Putamen (tissue), 1 donor: Measurements from ENCODE around the gene UBQLN1.
"Not testable (repeated sequence)": the region's sequence is repeated elsewhere in the genome, so short reads cannot be mapped to it uniquely, and the experiment has no call there.

Experiments used
- DNase-seq: peaks from one replicate; pipeline ENCODE4 v3.0.0-alpha.2; 2016; ENCODE audit warnings: low spot score

The UBQLN1 gene

DNA sequence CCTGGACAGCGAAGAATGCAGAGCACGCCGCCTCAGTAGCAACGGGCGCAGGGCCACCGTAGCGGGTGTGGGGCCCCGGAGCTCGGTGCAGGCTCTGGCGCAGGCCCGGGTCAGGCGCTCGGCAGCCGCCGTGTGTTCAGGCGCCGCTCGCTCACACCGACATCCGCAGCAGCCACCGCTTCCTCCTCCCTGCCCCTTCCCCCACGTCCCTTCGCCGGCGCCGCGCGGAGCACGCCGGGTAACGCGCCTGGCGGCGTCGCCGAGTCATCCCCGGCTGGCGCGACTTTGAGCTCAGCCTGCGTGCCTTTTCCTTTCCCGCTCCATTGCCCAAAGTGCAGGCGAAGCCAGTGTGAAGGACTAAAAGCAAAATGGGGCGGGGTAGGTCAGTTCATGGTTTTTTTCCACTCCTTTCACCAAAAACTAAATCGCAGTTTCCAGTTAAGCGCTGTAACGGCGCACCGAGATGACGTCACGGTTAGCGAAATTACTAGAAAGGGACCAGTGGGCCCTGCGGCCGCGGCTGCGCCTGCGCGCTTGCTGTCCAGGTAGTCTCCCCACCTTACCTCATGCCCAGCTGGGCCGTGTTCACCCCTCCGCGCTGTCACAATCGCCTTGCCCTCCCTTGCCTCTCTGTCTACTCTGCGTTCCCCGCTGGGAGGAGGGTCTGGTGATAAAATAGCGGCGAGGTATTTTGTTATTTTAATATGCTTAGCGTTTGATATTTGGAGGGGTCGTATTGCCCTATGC lies at the start of gene UBQLN1:
UBQLN1 (minus strand) TSS at position 191 of the 747 bp plus-strand sequence. CDS start 279 bp downstream, outside the sequence.
- DNase-seq = peak; percentile 88

DNA sequence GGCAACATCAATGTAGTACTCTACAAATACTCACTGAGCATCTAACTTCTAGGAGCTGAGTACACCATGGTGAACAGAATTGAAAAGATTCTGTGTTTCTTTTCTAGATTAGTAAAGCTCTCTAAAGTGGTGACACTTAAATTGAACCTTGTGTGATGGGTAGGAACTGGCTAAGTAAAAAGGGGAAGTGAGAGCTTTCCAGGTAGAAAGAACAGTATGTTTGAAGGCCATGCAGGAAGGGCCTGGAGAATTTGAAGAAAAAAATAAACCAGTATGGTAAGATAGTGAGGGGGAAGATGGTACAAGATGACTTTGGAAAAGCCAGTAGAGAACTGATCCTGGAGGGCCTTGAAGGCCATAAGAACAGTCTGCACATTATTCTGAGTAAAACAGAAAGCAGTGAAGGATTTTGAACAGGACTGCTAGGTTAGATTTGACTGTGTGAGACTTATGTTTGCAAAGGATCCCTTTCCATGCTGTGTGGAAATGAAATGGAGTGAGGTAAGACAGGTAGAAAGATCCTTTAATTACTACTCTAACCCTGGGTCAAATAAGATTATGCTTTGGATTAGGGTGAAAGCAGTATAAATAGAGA lies 46.7 kb upstream of the UBQLN1 start:
- no peak for DNase-seq

- DNase-seq = no peak
Observed at GRCh38 chr9:83749706-83750105, 41.9 kb upstream of the UBQLN1 start.

- no peak for DNase-seq
Observed at GRCh38 chr9:83744206-83744605, 36.4 kb upstream of the UBQLN1 start.

- DNase-seq = no peak
Observed at GRCh38 chr9:83733739-83734138, 26.0 kb upstream of the UBQLN1 start.

DNA sequence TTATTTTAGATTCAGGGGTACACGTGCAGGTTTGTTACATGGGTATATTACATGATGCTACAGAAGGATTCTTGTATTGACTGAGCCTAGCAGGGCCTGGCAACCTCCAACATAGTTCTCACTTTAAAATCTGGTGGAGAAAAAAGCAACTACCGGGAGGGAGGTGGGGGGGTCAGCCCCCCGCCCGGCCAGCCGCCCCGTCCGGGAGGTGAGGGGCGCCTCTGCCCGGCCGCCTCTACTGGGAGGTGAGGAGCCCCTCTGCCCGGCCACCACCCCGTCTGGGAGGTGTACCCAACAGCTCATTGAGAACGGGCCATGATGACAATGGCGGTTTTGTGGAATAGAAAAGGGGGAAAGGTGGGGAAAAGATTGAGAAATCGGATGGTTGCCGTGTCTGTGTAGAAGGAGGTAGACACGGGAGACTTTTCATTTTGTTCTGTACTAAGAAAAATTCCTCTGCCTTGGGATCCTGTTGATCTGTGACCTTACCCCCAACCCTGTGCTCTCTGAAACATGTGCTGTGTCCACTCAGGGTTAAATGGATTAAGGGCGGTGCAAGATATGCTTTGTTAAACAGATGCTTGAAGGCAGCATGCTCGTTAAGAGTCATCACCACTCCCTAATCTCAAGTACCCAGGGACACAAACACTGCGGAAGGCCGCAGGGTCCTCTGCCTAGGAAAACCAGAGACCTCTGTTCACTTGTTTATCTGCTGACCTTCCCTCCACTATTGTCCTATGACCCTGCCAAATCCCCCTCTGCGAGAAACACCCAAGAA lies 21.0 kb upstream of the UBQLN1 start:
- DNase-seq = not testable (repeated sequence)

DNA sequence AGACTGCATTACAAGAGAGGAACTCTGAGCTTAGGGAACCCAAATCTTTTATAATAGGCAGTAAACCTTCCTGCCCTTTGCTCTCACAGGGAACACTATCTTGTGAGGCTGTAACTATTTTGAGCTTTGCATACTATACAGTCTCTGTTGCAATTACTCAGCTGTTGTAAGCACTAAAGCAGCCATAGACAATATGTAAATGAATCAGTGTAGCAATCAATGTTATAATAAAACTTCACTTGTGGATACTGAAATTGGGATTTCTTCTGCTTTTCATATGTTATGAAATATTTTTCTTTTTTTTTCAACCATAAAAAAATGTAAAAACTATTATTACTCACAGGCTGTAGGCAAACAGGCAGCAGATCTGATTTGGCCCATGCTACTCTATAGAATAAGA lies 16.7 kb upstream of the UBQLN1 start:
- no peak for DNase-seq

DNA sequence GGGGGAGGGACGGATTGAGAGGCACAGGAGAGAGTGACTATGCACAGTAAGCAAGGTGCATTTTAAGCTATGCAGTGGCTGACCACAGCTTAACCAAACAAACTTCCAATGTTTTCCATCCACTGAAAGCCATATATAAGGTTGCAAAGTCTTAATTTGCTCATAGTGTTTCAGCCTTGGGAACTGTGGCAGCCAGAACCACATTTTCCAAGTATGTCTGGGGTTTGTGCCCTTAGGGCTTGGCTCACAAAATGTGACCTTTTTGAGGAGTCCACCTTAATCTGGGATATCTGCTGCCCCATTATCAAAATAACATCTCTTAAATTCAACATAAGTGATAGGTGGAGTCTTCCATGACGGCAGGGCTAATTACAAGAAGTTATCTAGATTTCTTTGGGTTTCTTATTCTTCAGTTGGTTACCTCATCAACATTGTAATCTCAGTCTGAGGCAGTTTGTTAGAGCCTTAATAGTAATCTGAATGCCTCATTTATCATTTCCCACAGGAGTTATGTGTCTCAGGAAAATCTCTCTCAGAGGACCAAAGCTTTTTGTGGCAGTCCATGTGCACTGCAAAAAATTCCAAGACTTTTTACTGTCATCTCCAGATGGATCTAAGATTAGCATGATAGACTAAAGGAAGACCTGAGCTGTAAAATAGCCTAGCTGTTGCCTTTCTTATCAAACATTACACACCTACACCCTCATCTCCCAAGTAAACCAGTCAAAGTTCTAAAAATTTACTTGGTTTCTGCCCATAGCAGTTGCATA lies 15.2 kb upstream of the UBQLN1 start:
- DNase-seq = no peak

DNA sequence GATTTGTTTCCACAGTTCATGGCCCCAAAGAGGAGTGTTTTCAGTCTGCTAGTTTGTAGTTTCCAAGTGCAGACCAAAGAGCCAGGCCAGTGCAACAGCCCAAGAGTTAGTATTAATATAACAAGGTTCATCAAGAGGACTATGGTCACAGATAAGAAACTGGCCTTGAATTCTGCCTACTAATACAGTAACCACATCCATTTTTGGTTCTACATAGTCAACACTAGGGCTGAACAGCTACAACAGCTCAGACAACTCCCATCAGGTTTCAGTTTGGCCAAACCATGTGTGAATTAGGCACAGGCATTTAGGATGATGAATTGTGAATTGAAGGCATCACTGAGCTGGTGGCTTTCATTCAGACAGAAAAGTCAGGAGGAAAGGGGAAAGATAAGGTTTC lies 13.8 kb upstream of the UBQLN1 start:
- no peak for DNase-seq

DNA sequence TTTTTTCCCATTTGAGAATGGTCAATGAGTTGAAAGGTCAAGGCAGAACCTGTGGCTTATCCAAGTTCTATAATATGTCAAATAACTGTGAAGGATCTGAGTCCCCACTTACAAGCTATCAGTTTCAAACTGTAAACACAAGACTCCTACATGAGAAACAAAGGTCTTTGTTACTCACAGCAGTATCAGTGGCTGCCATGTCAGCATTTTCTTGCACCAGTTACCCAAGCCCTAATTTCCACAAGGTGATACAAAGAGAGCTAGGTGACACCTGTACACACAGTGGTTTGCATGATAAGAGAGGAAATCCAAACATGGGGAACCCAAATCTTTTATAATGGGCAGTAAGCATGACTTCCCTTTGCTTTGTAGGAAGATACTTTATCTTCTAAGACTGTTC lies 8.0 kb upstream of the UBQLN1 start:
- DNase-seq = no peak

DNA sequence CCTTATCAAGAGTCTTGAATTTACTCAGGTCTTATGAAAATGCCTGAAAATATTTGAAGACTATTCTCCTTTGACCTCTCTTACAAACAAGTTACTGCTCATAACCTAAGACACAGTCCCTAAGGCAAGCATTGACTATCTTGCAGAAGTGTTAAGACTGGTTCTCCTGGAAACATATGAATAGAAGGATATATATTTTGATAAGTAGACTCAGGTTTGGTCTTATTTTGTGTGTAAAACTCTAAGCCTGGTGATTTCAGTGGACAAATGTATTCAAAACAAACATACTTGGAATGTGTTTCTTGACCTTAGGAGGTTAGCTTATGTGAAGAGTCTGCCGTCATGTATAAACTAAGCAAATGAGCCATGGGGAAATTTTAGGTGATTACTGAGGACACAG lies 7.5 kb upstream of the UBQLN1 start:
- no peak for DNase-seq

- no peak for DNase-seq
Observed at GRCh38 chr9:83714329-83714728, 6.6 kb upstream of the UBQLN1 start.

DNA sequence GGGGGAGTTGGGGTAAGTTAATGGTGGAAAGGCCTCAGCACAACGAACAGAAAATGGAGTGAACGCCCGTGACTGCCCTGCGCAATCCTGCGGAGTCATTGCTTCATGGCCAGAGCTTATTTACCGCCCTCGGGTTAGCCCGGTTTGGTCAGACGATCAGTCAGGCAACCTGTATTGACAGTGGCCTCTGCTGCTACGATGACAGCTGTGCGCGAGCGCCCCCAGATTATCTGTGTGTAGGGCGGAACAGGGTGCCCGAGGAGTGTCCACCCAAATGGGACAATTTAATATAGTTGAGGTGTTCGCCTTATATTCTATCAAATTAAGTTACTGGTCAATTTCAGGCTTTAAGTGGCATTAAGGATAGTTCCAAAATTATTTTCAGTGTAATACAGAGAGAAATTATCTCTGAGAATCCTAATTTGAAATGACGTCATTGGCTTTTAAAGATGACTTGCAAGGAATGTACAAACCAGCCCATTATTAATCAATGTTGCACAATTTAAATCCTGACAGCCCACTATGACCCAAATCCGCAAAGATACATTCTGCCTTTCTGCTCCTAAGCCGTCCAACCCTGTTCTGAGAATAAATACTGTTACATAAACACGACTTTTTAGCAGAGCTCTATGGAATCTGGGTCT lies 879 bp upstream of the UBQLN1 start:
- peak; percentile 57 for DNase-seq

- DNase-seq = no peak
Observed at GRCh38 chr9:83707518-83707767, 315 bp downstream of the UBQLN1 start.

- peak; percentile 14 for DNase-seq
Observed at GRCh38 chr9:83706676-83707517, 861 bp downstream of the UBQLN1 start.

- not testable (repeated sequence) for DNase-seq
Observed at GRCh38 chr9:83705219-83705651, 2.5 kb downstream of the UBQLN1 start.

DNA sequence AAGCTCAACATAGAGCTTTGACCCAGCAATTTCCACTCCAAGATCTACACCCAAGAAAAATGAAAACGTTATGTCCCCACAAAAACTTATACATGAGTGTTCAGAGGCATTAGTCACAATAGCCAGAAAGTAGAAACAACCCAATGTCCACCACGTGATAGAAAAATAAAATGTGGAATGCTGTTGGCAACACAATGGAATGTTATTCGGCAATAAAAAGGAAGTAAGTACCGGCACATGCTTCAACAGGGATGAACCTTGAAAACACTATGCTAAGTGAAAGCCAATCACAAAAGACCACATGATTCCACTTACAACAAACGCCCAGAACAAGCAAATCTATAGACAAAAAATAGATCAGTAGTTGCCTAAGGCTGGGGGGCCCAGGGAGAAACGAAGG lies 6.0 kb downstream of the UBQLN1 start:
- DNase-seq = no peak

GRCh38 chr9:83701286-83701685 lies 6.5 kb downstream of the UBQLN1 start:
- DNase-seq = no peak

DNA sequence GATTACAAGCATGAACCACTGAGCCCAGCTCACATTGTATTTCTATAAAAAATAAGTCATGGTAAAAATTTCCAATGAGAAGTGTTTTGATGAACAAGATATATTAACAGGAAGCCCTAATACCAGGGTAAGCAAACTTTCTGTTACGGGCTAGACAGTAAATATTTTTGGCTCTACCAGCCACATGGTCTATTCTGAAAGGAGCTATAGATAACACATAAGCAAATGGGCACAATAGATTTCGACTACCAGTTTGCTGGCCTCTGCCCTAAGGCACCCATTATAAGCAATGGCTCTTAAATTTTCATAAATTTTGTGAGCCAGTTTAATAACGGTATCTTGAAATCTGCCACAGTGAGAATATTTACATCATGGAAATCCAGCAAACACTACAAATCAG lies 8.1 kb downstream of the UBQLN1 start:
- no peak for DNase-seq

GRCh38 chr9:83698976-83699585 lies 8.7 kb downstream of the UBQLN1 start:
- no peak for DNase-seq

DNA sequence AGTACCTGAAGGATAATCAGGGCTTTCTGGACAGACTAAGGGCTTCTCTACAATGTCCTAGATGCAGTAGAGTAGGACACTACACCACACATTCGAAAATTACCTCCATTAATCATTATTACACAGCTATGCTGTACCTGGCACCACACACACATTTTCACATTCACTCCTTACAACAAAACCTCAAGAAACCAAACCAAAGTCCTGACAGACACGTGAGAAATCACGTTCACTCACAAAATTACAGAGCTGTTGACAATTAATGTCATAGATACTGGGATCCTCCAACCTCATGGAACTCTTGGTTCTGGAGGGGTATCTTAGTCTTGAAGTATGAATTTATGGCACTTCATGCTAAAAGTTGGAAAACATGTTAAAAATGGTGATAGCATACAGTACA lies 16.3 kb downstream of the UBQLN1 start:
- DNase-seq = no peak
